ENCODE measurements around the gene RIOK3.

- no peak for TF ChIP-seq ZNF121 (tag by site-specific recombination; IDR thresholded peaks at IDR 0.05)
- no peak for TF ChIP-seq ATF2 (tag by site-specific recombination; IDR thresholded peaks at IDR 0.05; ENCODE audit: low read depth)
- no peak for TF ChIP-seq YY1 (tag by site-specific recombination; IDR thresholded peaks at IDR 0.05)
- no peak for TF ChIP-seq KLF1 (tag by site-specific recombination; IDR thresholded peaks at IDR 0.05)
- TF ChIP-seq ZNF10 (tag by site-specific recombination; IDR thresholded peaks at IDR 0.05): no peak
- no peak for TF ChIP-seq SETDB1 (IDR thresholded peaks at IDR 0.05; ENCODE audit: insufficient read length, low read length)
- no peak for TF ChIP-seq PBX3 (CRISPR knock-in tag; IDR thresholded peaks at IDR 0.05)
- TF ChIP-seq REST (tag by site-specific recombination; IDR thresholded peaks at IDR 0.05): no peak
- TF ChIP-seq GLIS2 (tag by site-specific recombination; IDR thresholded peaks at IDR 0.05): no peak
- TF ChIP-seq CTCF (tag by site-specific recombination; IDR thresholded peaks at IDR 0.05): no peak
- no peak for TF ChIP-seq ZBTB7A (tag by site-specific recombination; IDR thresholded peaks at IDR 0.05; ENCODE audit: low read depth)
- no peak for TF ChIP-seq ZEB2 (tag by site-specific recombination; IDR thresholded peaks at IDR 0.05)
- TF ChIP-seq PRDM4 (tag by site-specific recombination; IDR thresholded peaks at IDR 0.05): no peak
Observed at GRCh38 chr18:23502516-23503037, 49.5 kb downstream of the RIOK3 start.

Measured in HEK293 (cell line).